Astrocyte (in vitro differentiated cells and primary cell): ENCODE measurements around the gene PSMD14.

ENCODE experiments used
- EZH2 ChIP-seq: IDR thresholded peaks from 2 replicates; pipeline ENCODE4 v1.6.1; 2012; ENCODE audit warnings: mild to moderate bottlenecking, low read length, inconsistent platforms; ENCODE audit not compliant: insufficient read depth
- TF ChIP-seq, protein P1 (sequence below): IDR thresholded peaks from 2 replicates; pipeline ENCODE4 v1.5.1; 2011; ENCODE audit warnings: low read depth, mild to moderate bottlenecking, inconsistent platforms, low read length, moderate library complexity; ENCODE audit not compliant: insufficient read depth

- TF ChIP-seq, protein P1, sequence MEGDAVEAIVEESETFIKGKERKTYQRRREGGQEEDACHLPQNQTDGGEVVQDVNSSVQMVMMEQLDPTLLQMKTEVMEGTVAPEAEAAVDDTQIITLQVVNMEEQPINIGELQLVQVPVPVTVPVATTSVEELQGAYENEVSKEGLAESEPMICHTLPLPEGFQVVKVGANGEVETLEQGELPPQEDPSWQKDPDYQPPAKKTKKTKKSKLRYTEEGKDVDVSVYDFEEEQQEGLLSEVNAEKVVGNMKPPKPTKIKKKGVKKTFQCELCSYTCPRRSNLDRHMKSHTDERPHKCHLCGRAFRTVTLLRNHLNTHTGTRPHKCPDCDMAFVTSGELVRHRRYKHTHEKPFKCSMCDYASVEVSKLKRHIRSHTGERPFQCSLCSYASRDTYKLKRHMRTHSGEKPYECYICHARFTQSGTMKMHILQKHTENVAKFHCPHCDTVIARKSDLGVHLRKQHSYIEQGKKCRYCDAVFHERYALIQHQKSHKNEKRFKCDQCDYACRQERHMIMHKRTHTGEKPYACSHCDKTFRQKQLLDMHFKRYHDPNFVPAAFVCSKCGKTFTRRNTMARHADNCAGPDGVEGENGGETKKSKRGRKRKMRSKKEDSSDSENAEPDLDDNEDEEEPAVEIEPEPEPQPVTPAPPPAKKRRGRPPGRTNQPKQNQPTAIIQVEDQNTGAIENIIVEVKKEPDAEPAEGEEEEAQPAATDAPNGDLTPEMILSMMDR = no peak
- TF ChIP-seq EZH2 = no peak
These were observed 7.2 kb downstream of the PSMD14 start for GRCh38 chr2:161315380-161315779.
